HEK293 (cell line): ENCODE data around the gene FASTKD3.

Experiments used
- HOXC10 ChIP-seq: sonication (generic); formaldehyde crosslinking; IDR thresholded peaks from 2 replicates; pipeline ENCODE4 v1.8.1; 2023; ENCODE audit warnings: mild to moderate bottlenecking, missing genetic modification reagents
- KLF7 ChIP-seq: fragments of 450-650 bp; formaldehyde crosslinking; IDR thresholded peaks from 2 replicates; pipeline ENCODE4 v1.5.1; 2016; ENCODE audit warnings: missing biosample characterization, missing genetic modification characterization, borderline replicate concordance
- OVOL3 ChIP-seq: fragments of 450-650 bp; formaldehyde crosslinking; IDR thresholded peaks from 2 replicates; pipeline ENCODE4 v1.5.1; 2016; ENCODE audit warnings: missing biosample characterization, missing genetic modification characterization
- TRIM28 ChIP-seq: IDR thresholded peaks from 2 replicates; pipeline ENCODE4 v1.6.1; 2011; ENCODE audit warnings: low read length, control low read depth, borderline replicate concordance
- WT1 ChIP-seq: fragments of 450-650 bp; formaldehyde crosslinking; IDR thresholded peaks from 2 replicates; pipeline ENCODE4 v1.5.1; 2016; ENCODE audit warnings: missing biosample characterization, missing genetic modification characterization
- ZBTB1 ChIP-seq: fragments of 450-650 bp; formaldehyde crosslinking; IDR thresholded peaks from 2 replicates; pipeline ENCODE4 v1.5.1; 2016; ENCODE audit warnings: missing biosample characterization, missing genetic modification characterization
- ZNF132 ChIP-seq: fragments of 450-650 bp; formaldehyde crosslinking; IDR thresholded peaks from 2 replicates; pipeline ENCODE4 v1.5.1; 2017; ENCODE audit warnings: missing biosample characterization, missing genetic modification characterization, borderline replicate concordance
- ZNF140 ChIP-seq: fragments of 450-650 bp; formaldehyde crosslinking; IDR thresholded peaks from 2 replicates; pipeline ENCODE4 v1.5.1; 2016; ENCODE audit warnings: missing biosample characterization, missing genetic modification characterization
- ZNF175 ChIP-seq: fragments of 450-650 bp; formaldehyde crosslinking; IDR thresholded peaks from 2 replicates; pipeline ENCODE4 v1.5.1; 2016; ENCODE audit warnings: missing biosample characterization, missing genetic modification characterization
- ZNF2 ChIP-seq: fragments of 450-650 bp; formaldehyde crosslinking; IDR thresholded peaks from 2 replicates; pipeline ENCODE4 v1.5.1; 2016; ENCODE audit warnings: missing biosample characterization, missing genetic modification characterization
- ZNF248 ChIP-seq: fragments of 450-650 bp; formaldehyde crosslinking; IDR thresholded peaks from 2 replicates; pipeline ENCODE4 v1.5.1; 2017; ENCODE audit warnings: missing biosample characterization, missing genetic modification characterization
- ZNF274 ChIP-seq, 2 experiments: fragments of 200-500 bp in 1 of 2; fragments of 450-650 bp in 1 of 2; sonication (Bioruptor generic) in 1 of 2; formaldehyde crosslinking in 1 of 2; IDR thresholded peaks; 2 replicates each; pipeline versions ENCODE4 v1.5.1 to v1.6.1; 2014 to 2016; ENCODE audit warnings: borderline replicate concordance in 1 of 2, inconsistent platforms in 1 of 2, low read length in 1 of 2, missing biosample characterization in 1 of 2, missing genetic modification characterization in 1 of 2
- ZNF292 ChIP-seq: fragments of 450-650 bp; formaldehyde crosslinking; IDR thresholded peaks from 2 replicates; pipeline ENCODE4 v1.5.1; 2016; ENCODE audit warnings: low read depth, missing biosample characterization, missing genetic modification characterization, borderline replicate concordance
- ZNF311 ChIP-seq: fragments of 450-650 bp; formaldehyde crosslinking; IDR thresholded peaks from 2 replicates; pipeline ENCODE4 v1.5.1; 2017; ENCODE audit warnings: missing biosample characterization, missing genetic modification characterization, borderline replicate concordance
- ZNF350 ChIP-seq: fragments of 450-650 bp; formaldehyde crosslinking; IDR thresholded peaks from 2 replicates; pipeline ENCODE4 v1.5.0; 2017; ENCODE audit warnings: missing biosample characterization, mild to moderate bottlenecking, missing genetic modification characterization
- ZNF362 ChIP-seq: fragments of 450-650 bp; formaldehyde crosslinking; IDR thresholded peaks from 2 replicates; pipeline ENCODE4 v1.5.1; 2016; ENCODE audit warnings: missing biosample characterization, missing genetic modification characterization
- ZNF394 ChIP-seq: fragments of 450-650 bp; formaldehyde crosslinking; IDR thresholded peaks from 2 replicates; pipeline ENCODE4 v1.5.1; 2016; ENCODE audit warnings: missing biosample characterization, missing genetic modification characterization, mild to moderate bottlenecking, moderate library complexity, borderline replicate concordance
- ZNF423 ChIP-seq: fragments of 450-650 bp; formaldehyde crosslinking; IDR thresholded peaks from 2 replicates; pipeline ENCODE4 v1.5.1; 2016; ENCODE audit warnings: missing biosample characterization, missing genetic modification characterization
- ZNF513 ChIP-seq: fragments of 450-650 bp; IDR thresholded peaks from 2 replicates; pipeline ENCODE4 v1.5.1; 2018; ENCODE audit warnings: missing biosample characterization, missing genetic modification characterization
- ZNF514 ChIP-seq: fragments of 450-650 bp; formaldehyde crosslinking; IDR thresholded peaks from 2 replicates; pipeline ENCODE4 v1.5.1; 2016; ENCODE audit warnings: missing biosample characterization, missing genetic modification characterization
- ZNF530 ChIP-seq: fragments of 450-650 bp; formaldehyde crosslinking; IDR thresholded peaks from 2 replicates; pipeline ENCODE4 v1.5.1; 2016; ENCODE audit warnings: low read depth, missing biosample characterization, missing genetic modification characterization
- ZNF558 ChIP-seq: fragments of 450-650 bp; formaldehyde crosslinking; IDR thresholded peaks from 2 replicates; pipeline ENCODE4 v1.5.1; 2016; ENCODE audit warnings: missing biosample characterization, missing genetic modification characterization
- ZNF560 ChIP-seq: fragments of 450-650 bp; formaldehyde crosslinking; IDR thresholded peaks from 2 replicates; pipeline ENCODE4 v1.5.1; 2017; ENCODE audit warnings: missing biosample characterization, missing genetic modification characterization, borderline replicate concordance
- ZNF580 ChIP-seq: fragments of 450-650 bp; formaldehyde crosslinking; IDR thresholded peaks from 2 replicates; pipeline ENCODE4 v1.5.1; 2016; ENCODE audit warnings: missing biosample characterization, missing genetic modification characterization
- ZNF629 ChIP-seq: fragments of 450-650 bp; formaldehyde crosslinking; IDR thresholded peaks from 2 replicates; pipeline ENCODE4 v1.5.1; 2017; ENCODE audit warnings: missing biosample characterization, missing genetic modification characterization
- ZNF707 ChIP-seq: fragments of 450-650 bp; formaldehyde crosslinking; IDR thresholded peaks from 2 replicates; pipeline ENCODE4 v1.5.1; 2016; ENCODE audit warnings: missing biosample characterization, missing genetic modification characterization
- ZNF768 ChIP-seq: fragments of 450-650 bp; formaldehyde crosslinking; IDR thresholded peaks from 2 replicates; pipeline ENCODE4 v1.5.1; 2018; ENCODE audit warnings: missing biosample characterization, mild to moderate bottlenecking, missing genetic modification characterization
- ZNF785 ChIP-seq: fragments of 450-650 bp; formaldehyde crosslinking; IDR thresholded peaks from 2 replicates; pipeline ENCODE4 v1.5.1; 2016; ENCODE audit warnings: missing biosample characterization, missing genetic modification characterization
- TF ChIP-seq, protein P1 (sequence below): fragments of 450-650 bp; formaldehyde crosslinking; IDR thresholded peaks from 2 replicates; pipeline ENCODE4 v1.5.1; 2016; ENCODE audit warnings: missing biosample characterization, missing genetic modification characterization, low read depth
- TF ChIP-seq, protein P2 (sequence below): fragments of 450-650 bp; formaldehyde crosslinking; IDR thresholded peaks from 2 replicates; pipeline ENCODE4 v1.5.1; 2016; ENCODE audit warnings: missing biosample characterization, missing genetic modification characterization
- TF ChIP-seq, protein P3 (sequence below): fragments of 450-650 bp; formaldehyde crosslinking; IDR thresholded peaks from 2 replicates; pipeline ENCODE4 v1.5.1; 2016; ENCODE audit warnings: missing biosample characterization, missing genetic modification characterization

The FASTKD3 gene

GRCh38 chr5:7868773-7869473 lies at the start of gene FASTKD3, which contains the start of gene MTRR (continued):
- TF ChIP-seq, protein P1, sequence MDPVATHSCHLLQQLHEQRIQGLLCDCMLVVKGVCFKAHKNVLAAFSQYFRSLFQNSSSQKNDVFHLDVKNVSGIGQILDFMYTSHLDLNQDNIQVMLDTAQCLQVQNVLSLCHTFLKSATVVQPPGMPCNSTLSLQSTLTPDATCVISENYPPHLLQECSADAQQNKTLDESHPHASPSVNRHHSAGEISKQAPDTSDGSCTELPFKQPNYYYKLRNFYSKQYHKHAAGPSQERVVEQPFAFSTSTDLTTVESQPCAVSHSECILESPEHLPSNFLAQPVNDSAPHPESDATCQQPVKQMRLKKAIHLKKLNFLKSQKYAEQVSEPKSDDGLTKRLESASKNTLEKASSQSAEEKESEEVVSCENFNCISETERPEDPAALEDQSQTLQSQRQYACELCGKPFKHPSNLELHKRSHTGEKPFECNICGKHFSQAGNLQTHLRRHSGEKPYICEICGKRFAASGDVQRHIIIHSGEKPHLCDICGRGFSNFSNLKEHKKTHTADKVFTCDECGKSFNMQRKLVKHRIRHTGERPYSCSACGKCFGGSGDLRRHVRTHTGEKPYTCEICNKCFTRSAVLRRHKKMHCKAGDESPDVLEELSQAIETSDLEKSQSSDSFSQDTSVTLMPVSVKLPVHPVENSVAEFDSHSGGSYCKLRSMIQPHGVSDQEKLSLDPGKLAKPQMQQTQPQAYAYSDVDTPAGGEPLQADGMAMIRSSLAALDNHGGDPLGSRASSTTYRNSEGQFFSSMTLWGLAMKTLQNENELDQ, result no peak
- TF ChIP-seq ZNF394 (tag by site-specific recombination) (no peak), ZNF132 (tag by site-specific recombination) (no peak), ZNF513 (tag by site-specific recombination) (no peak), ZNF785 (tag by site-specific recombination) (no peak), ZNF768 (tag by site-specific recombination) (no peak), ZNF362 (tag by site-specific recombination) (no peak), KLF7 (no peak), ZNF514 (no peak), ZNF248 (tag by site-specific recombination) (no peak), ZNF580 (tag by site-specific recombination) (peak; percentile 88), ZNF140 (tag by site-specific recombination) (no peak), ZBTB1 (no peak), ZNF311 (tag by site-specific recombination) (no peak), ZNF274 (IDR thresholded peaks at IDR 0.05; ENCODE audit: low read length) (no peak), ZNF274 (tag by site-specific recombination; IDR thresholded peaks at IDR 0.05; ENCODE audit: borderline replicate concordance) (no peak), TRIM28 (no peak), ZNF423 (tag by site-specific recombination) (peak; percentile 99), ZNF560 (tag by site-specific recombination) (no peak), ZNF707 (tag by site-specific recombination) (no peak), ZNF175 (tag by site-specific recombination) (no peak), ZNF558 (tag by site-specific recombination) (no peak), ZNF629 (tag by site-specific recombination) (peak; percentile 77), ZNF292 (no peak), ZNF2 (peak; percentile 35), HOXC10 (CRISPR knock-in tag) (no peak), ZNF530 (tag by site-specific recombination) (no peak), WT1 (tag by site-specific recombination) (no peak), ZNF350 (tag by site-specific recombination) (no peak), OVOL3 (tag by site-specific recombination) (no peak)
- TF ChIP-seq, protein P2, sequence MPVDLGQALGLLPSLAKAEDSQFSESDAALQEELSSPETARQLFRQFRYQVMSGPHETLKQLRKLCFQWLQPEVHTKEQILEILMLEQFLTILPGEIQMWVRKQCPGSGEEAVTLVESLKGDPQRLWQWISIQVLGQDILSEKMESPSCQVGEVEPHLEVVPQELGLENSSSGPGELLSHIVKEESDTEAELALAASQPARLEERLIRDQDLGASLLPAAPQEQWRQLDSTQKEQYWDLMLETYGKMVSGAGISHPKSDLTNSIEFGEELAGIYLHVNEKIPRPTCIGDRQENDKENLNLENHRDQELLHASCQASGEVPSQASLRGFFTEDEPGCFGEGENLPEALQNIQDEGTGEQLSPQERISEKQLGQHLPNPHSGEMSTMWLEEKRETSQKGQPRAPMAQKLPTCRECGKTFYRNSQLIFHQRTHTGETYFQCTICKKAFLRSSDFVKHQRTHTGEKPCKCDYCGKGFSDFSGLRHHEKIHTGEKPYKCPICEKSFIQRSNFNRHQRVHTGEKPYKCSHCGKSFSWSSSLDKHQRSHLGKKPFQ, result no peak
- TF ChIP-seq, protein P3, sequence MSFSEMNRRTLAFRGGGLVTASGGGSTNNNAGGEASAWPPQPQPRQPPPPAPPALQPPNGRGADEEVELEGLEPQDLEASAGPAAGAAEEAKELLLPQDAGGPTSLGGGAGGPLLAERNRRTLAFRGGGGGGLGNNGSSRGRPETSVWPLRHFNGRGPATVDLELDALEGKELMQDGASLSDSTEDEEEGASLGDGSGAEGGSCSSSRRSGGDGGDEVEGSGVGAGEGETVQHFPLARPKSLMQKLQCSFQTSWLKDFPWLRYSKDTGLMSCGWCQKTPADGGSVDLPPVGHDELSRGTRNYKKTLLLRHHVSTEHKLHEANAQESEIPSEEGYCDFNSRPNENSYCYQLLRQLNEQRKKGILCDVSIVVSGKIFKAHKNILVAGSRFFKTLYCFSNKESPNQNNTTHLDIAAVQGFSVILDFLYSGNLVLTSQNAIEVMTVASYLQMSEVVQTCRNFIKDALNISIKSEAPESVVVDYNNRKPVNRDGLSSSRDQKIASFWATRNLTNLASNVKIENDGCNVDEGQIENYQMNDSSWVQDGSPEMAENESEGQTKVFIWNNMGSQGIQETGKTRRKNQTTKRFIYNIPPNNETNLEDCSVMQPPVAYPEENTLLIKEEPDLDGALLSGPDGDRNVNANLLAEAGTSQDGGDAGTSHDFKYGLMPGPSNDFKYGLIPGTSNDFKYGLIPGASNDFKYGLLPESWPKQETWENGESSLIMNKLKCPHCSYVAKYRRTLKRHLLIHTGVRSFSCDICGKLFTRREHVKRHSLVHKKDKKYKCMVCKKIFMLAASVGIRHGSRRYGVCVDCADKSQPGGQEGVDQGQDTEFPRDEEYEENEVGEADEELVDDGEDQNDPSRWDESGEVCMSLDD (tag by site-specific recombination), result peak; percentile 89
